Esophagus squamous epithelium (tissue), 5 donors: ENCODE measurements around the gene RASGEF1C. TPM values are rescaled to one million over a fixed set of nuclear protein-coding genes. Genes with fewer than 3 reads are reported as not detected.

Experiments
- DNase-seq: peaks from one replicate; lab custom pipeline; 2025; lab: John Stamatoyannopoulos, UW
- H3K27ac ChIP-seq, 4 donors: fragments of 200-600 bp; sonication (generic); one replicate each; pipeline ENCODE4 v1.5.1; 2016 to 2019; ENCODE audit warnings: mild to moderate bottlenecking in 1 of 4
- H3K27me3 ChIP-seq, 4 donors: fragments of 200-600 bp; sonication (generic); 1 replicate in 3 of 4; 2 replicates in 1 of 4; pipeline versions ENCODE4 v1.5.1 to v1.6.0; 2017 to 2021; ENCODE audit warnings: antibody characterized with exemption in 1 of 4
- H3K36me3 ChIP-seq, 3 donors: fragments of 200-600 bp; sonication (generic); one replicate each; pipeline ENCODE4 v1.5.1; 2016 to 2019
- H3K4me1 ChIP-seq, 3 donors: fragments of 200-600 bp; sonication (generic); one replicate each; pipeline ENCODE4 v1.5.1; 2017 to 2019
- H3K4me3 ChIP-seq, 4 donors: fragments of 200-600 bp; sonication (generic); 1 replicate in 3 of 4; 2 replicates in 1 of 4; pipeline ENCODE4 v1.5.1; 2016 to 2019; ENCODE audit warnings: mild to moderate bottlenecking in 2 of 4, moderate library complexity in 1 of 4
- H3K9me3 ChIP-seq, 3 donors: fragments of 200-600 bp; sonication (generic); one replicate each; pipeline ENCODE4 v1.5.1; 2016 to 2019
- POLR2A ChIP-seq, 4 donors: fragments of 450-650 bp; IDR thresholded peaks; one replicate each; pipeline ENCODE4 v1.6.1; 2017; ENCODE audit warnings: antibody characterized with exemption in 4 of 4, mild to moderate bottlenecking in 4 of 4, moderate library complexity in 3 of 4
- WGBS, 2 donors: methylation state at CpG; one replicate each; pipeline ENCODE4 v1.1.5; 2018; 5-methylcytosine and 5-hydroxymethylcytosine counted together
- intact Hi-C: fragments of 100-400 bp; cut with DNase I; formaldehyde crosslinking; loops from one replicate; pipeline ENCODE4 v1.15.0; 2022
- total RNA-seq, 4 donors: library from RNA; depleted of rRNA; stranded (reverse); fragments of >200 nt; gene quantifications; one replicate each; pipeline ENCODE4 v1.1.0, GENCODE V29; 2016
- TF ChIP-seq, protein P1 (sequence below), 6 experiments: fragments of 450-650 bp in 4 of 6; fragments of 200-600 bp in 2 of 6; sonication (generic) in 2 of 6; IDR thresholded peaks; one replicate each; pipeline ENCODE4 v1.5.1; 2016 to 2019; ENCODE audit warnings: antibody characterized with exemption in 6 of 6, mild to moderate bottlenecking in 4 of 6, moderate library complexity in 4 of 6
- donor health status: DM: yes; HTN: yes; CAD: no.

RASGEF1C gene
- total RNA-seq, 4 donors from 2014 or later = 0.19 to 0.26 TPM; not detected in 2

DNA sequence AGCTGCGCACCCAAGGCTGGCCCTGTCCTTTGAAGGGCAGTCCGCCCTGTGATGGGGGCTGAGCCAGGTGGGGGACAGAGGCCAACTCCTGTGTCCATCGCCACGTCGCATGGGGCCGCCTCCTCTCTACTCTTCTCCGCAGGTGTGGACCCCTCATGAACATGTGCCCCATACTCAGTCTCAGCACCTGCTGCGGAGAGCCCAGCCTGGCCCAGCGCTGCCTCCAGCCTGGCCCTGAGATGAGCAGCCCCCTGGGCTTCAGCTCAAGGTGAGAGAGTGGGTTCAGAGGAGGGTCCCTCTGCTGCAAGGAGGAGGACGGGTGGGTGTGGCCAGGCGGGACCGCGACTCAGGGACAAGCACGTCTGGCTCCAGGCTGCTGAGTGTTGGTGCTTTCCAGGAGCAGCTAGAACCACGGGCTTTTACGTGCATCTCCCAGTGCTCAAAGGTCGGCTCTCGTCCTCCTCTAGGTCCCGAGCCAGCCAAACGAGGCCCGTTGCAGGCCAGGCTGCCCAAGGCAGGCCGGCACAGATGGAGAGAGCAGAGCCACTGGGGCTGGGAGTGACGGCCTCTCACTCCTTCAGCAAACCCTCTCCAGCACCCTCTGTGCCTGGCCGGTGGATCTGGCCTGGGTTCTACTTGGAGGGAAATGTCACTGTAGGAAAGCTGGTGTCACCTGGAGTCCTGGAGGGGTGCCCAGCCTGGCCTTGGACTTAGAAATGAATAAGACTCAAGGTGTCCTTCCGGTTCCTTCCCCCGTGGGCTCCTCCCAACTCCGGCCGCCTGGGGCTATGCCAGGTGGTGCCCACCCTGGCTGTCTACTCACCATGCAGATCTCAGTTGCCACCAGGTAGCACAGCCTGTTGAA lies 88.5 kb downstream of the RASGEF1C start:
- Histone ChIP-seq H3K27me3 (peaks cover 0 to 26% (median 0%) of the 10 kb centered on the region in 4 donors), H3K4me3 (no peak overlapping the region), H3K36me3 (no peaks in the 10 kb centered on the region), H3K9me3 (no peaks in the 10 kb centered on the region), H3K4me1 (peaks cover 0 to 12% (median 0%) of the 10 kb centered on the region in 3 donors), H3K27ac (no peak overlapping the region)
- no peak for DNase-seq
- 76 to 83% methylated on average over 13 of the region's 28 CpGs for WGBS, 2 donors
- TF ChIP-seq POLR2A (IDR thresholded peaks at IDR 0.05) = no peak
- TF ChIP-seq, protein P1, sequence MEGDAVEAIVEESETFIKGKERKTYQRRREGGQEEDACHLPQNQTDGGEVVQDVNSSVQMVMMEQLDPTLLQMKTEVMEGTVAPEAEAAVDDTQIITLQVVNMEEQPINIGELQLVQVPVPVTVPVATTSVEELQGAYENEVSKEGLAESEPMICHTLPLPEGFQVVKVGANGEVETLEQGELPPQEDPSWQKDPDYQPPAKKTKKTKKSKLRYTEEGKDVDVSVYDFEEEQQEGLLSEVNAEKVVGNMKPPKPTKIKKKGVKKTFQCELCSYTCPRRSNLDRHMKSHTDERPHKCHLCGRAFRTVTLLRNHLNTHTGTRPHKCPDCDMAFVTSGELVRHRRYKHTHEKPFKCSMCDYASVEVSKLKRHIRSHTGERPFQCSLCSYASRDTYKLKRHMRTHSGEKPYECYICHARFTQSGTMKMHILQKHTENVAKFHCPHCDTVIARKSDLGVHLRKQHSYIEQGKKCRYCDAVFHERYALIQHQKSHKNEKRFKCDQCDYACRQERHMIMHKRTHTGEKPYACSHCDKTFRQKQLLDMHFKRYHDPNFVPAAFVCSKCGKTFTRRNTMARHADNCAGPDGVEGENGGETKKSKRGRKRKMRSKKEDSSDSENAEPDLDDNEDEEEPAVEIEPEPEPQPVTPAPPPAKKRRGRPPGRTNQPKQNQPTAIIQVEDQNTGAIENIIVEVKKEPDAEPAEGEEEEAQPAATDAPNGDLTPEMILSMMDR (IDR thresholded peaks at IDR 0.05) = no peak
- intact Hi-C loops = loop anchor here (10.0 kb wide), 1 partner anchor 204 kb away; no protein-coding TSS in a partner anchor

- no peak overlapping the region for H3K4me3 ChIP-seq
- H3K4me1 ChIP-seq = peaks cover 0 to 12% (median 0%) of the 10 kb centered on the region in 3 donors
- intact Hi-C loops = loop anchor here (10.0 kb wide), 1 partner anchor 205 kb away; no protein-coding TSS in a partner anchor
- H3K36me3 ChIP-seq = no peaks in the 10 kb centered on the region
- WGBS, 2 donors = 92% methylated on average over 9 of the region's 12 CpGs; no CpG with 5 or more reads in 1 of the 2 donors
- TF ChIP-seq, protein P1 (IDR thresholded peaks at IDR 0.05) = no peak
- no peak for TF ChIP-seq POLR2A (IDR thresholded peaks at IDR 0.05)
- no peak for DNase-seq
- H3K9me3 ChIP-seq = no peaks in the 10 kb centered on the region
- H3K27me3 ChIP-seq = peaks cover 0 to 26% (median 0%) of the 10 kb centered on the region in 4 donors
- H3K27ac ChIP-seq = no peak overlapping the region
Measured at GRCh38 chr5:180119903-180120236, 89.1 kb downstream of the RASGEF1C start.

- WGBS, 2 donors = 90 to 100% methylated on average over 1 to 11 of the region's 23 CpGs
- peaks cover 0 to 7% (median 0%) of the 10 kb centered on the region in 3 donors for H3K4me1 ChIP-seq
- peaks cover 0 to 26% (median 0%) of the 10 kb centered on the region in 4 donors for H3K27me3 ChIP-seq
- intact Hi-C loops = no loop called here
- DNase-seq = no peak
- no peaks in the 10 kb centered on the region for H3K9me3 ChIP-seq
- TF ChIP-seq, protein P1 (IDR thresholded peaks at IDR 0.05) = no peak
- no peak for TF ChIP-seq POLR2A (IDR thresholded peaks at IDR 0.05)
- H3K27ac ChIP-seq = no peak overlapping the region
- H3K36me3 ChIP-seq = no peaks in the 10 kb centered on the region
- no peak overlapping the region for H3K4me3 ChIP-seq
Measured at GRCh38 chr5:180119031-180119902, 89.7 kb downstream of the RASGEF1C start.

- peaks cover 0 to 26% (median 0%) of the 10 kb centered on the region in 4 donors for H3K27me3 ChIP-seq
- intact Hi-C loops = no loop called here
- TF ChIP-seq, protein P1 (IDR thresholded peaks at IDR 0.05) = no peak
- no peak for TF ChIP-seq POLR2A (IDR thresholded peaks at IDR 0.05)
- H3K27ac ChIP-seq = no peak overlapping the region
- no peaks in the 10 kb centered on the region for H3K36me3 ChIP-seq
- H3K9me3 ChIP-seq = no peaks in the 10 kb centered on the region
- DNase-seq = no peak
- H3K4me3 ChIP-seq = no peak overlapping the region
- no peaks in the 10 kb centered on the region for H3K4me1 ChIP-seq
- WGBS, 2 donors = 37% methylated on average over 2 of the region's 14 CpGs; no CpG with 5 or more reads in 1 of the 2 donors
Measured at GRCh38 chr5:180118391-180118791, 90.6 kb downstream of the RASGEF1C start.
